Frontal cortex (tissue), 4 donors: ENCODE measurements around the gene OS9. TPM values are rescaled to one million over a fixed set of nuclear protein-coding genes. Genes with fewer than 3 reads are reported as not detected.

Experiments used
- DNase-seq, 2 donors: peaks; one replicate each; pipeline ENCODE4 v3.0.0; 2012; ENCODE audit warnings: low spot score in 2 of 2
- FAIRE-seq: peaks from 2 replicates; lab custom pipeline; 2012; peaks lifted over from hg19 to GRCh38; lab: Jason Lieb, UNC
- total RNA-seq: library from RNA; depleted of rRNA; stranded (reverse); fragments of >200 nt; gene quantifications from one replicate; pipeline ENCODE4 v1.2.3, GENCODE V29; 2014
- donor health status: control.
- donor health status: control.
- donor health status: control.

The OS9 gene
- total RNA-seq, 1 donor from 2014 or later, result 151 TPM

- DNase-seq (peak in 1 of 2 donors; percentile 19), FAIRE-seq (no peak)
Measured at GRCh38 chr12:57760347-57760982, 66.5 kb downstream of the OS9 start.

GRCh38 chr12:57761391-57761998 is 67.6 kb downstream of the OS9 start:
- FAIRE-seq (no peak), DNase-seq (no peak)

GRCh38 chr12:57762463-57762862 is 68.5 kb downstream of the OS9 start:
- no peak for FAIRE-seq
- no peak for DNase-seq

GRCh38 chr12:57763881-57764661 is 70.1 kb downstream of the OS9 start:
- no peak for DNase-seq
- no peak for FAIRE-seq

- DNase-seq (no peak), FAIRE-seq (no peak)
Measured at GRCh38 chr12:57764662-57765002, 70.7 kb downstream of the OS9 start.

- no peak for FAIRE-seq
- no peak for DNase-seq
Measured at GRCh38 chr12:57765003-57765697, 71.2 kb downstream of the OS9 start.

GRCh38 chr12:57765698-57766463 is 71.9 kb downstream of the OS9 start:
- no peak for FAIRE-seq
- no peak for DNase-seq

GRCh38 chr12:57766464-57767304 is 72.8 kb downstream of the OS9 start, which contains the start of gene CYP27B1:
Gene CYP27B1, minus strand, starts transcription at chr12:57767078. Its CDS starts 37 bp downstream, at chr12:57767041.
- FAIRE-seq, result no peak
- no peak for DNase-seq

GRCh38 chr12:57767305-57767698 is 73.4 kb downstream of the OS9 start:
- DNase-seq (no peak), FAIRE-seq (no peak)

GRCh38 chr12:57767876-57768275 is 73.9 kb downstream of the OS9 start:
- FAIRE-seq, result no peak
- no peak for DNase-seq

- FAIRE-seq (no peak), DNase-seq (no peak)
Measured at GRCh38 chr12:57769594-57769993, 75.7 kb downstream of the OS9 start.

GRCh38 chr12:57770734-57771133 is 76.8 kb downstream of the OS9 start:
- DNase-seq (no peak), FAIRE-seq (no peak)

Other genes starting within 250 kb of the OS9 start
- gene INHBE, start 238.8 kb upstream of the OS9 start, total RNA-seq, result not detected
- gene GLI1, start 234.3 kb upstream of the OS9 start, total RNA-seq, result under 0.01 TPM
- 1.2 TPM for gene ARHGAP9, start 214.3 kb upstream of the OS9 start, total RNA-seq
- gene MARS1, start 206.1 kb upstream of the OS9 start, total RNA-seq, result 82.3 TPM
- 4.9 TPM for gene DDIT3, start 173.6 kb upstream of the OS9 start, total RNA-seq
- 1.2 TPM for gene MBD6, start 171.3 kb upstream of the OS9 start, total RNA-seq
- gene DCTN2, start 146.9 kb upstream of the OS9 start, total RNA-seq, result 136 TPM
- gene KIF5A, start 144.1 kb upstream of the OS9 start, total RNA-seq, result 42.8 TPM
- gene PIP4K2C, start 102.9 kb upstream of the OS9 start, total RNA-seq, result 11.0 TPM
- 51.4 TPM for gene DTX3, start 89.3 kb upstream of the OS9 start, total RNA-seq
- 38.3 TPM for gene ARHGEF25, start 82.7 kb upstream of the OS9 start, total RNA-seq
- 37.5 TPM for gene B4GALNT1, start 60.9 kb upstream of the OS9 start, total RNA-seq
- gene AGAP2, start 44.6 kb downstream of the OS9 start, total RNA-seq, result 25.7 TPM
- gene TSPAN31, start 50.9 kb downstream of the OS9 start, total RNA-seq, result 38.3 TPM
- 51.4 TPM for gene CDK4, start 58.2 kb downstream of the OS9 start, total RNA-seq
- gene MARCHF9, start 61.0 kb downstream of the OS9 start, total RNA-seq, result 17.5 TPM
- gene CYP27B1, start 72.9 kb downstream of the OS9 start, total RNA-seq, result not detected
- 1.2 TPM for gene METTL1, start 78.0 kb downstream of the OS9 start, total RNA-seq
- 1.2 TPM for gene EEF1AKMT3, start 78.5 kb downstream of the OS9 start, total RNA-seq
- 30.2 TPM for gene TSFM, start 88.7 kb downstream of the OS9 start, total RNA-seq
- 1.6 TPM for gene AVIL, start 124.6 kb downstream of the OS9 start, total RNA-seq
- 14.7 TPM for gene CTDSP2, start 152.6 kb downstream of the OS9 start, total RNA-seq
- 6.1 TPM for gene ATP23, start 247.4 kb downstream of the OS9 start, total RNA-seq